GM19395 (cell line): ENCODE results near the gene SLC25A28.

ENCODE experiments used
- ATAC-seq: cut with Tn5 transposase; IDR thresholded peaks from one replicate; pipeline ENCODE4 v1.9.1; 2021; ENCODE audit warnings: mild to moderate bottlenecking, moderate library complexity; ENCODE audit not compliant: unreplicated experiment

Gene SLC25A28

GRCh38 chr10:99593312-99593711 lies 26.9 kb downstream of the SLC25A28 start:
- no peak for ATAC-seq

DNA sequence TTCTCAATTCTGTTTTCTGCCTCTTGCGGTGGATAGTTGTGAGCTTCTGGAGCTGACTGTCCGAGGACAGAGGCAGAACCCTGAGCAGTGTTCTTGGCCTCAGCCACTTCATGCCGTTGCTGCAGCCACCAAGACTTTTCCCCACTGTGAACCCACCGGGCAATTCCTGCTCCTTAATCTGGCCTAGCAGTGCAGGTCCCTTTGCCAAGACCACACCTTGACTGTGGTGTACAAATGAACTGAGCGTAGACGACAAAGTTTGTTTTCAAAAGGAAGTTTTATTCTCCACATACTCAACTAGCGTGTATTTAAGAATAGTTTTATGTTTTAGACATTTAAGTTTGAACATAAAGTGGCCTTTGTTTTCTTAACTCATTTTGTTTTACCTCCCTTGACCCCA lies 29.4 kb downstream of the SLC25A28 start:
- no peak for ATAC-seq

DNA sequence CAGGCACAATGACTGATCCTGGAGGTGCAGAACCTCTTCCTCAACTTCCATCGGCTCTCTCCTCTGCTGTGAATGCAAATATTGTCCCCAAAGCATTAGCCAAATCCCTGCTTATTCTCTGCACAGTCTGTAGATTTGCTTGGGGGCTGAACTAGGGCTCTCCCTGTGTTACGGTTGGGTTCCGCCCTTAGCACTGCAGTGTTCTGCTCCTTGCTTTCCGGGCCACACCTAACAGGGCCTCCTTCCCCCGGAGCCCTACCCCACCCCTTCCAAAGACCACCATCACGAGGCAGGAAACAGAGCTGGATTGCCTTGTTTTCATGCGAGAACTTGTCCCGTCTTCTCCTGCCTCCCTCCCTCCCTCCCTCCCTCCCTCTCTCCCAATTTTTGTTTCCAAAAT lies 36.6 kb downstream of the SLC25A28 start:
- ATAC-seq, result no peak

GRCh38 chr10:99582255-99582770 lies 37.9 kb downstream of the SLC25A28 start:
- ATAC-seq, result no peak

- ATAC-seq, result no peak
These were observed 40.3 kb downstream of the SLC25A28 start for GRCh38 chr10:99579971-99580370.

GRCh38 chr10:99573790-99574189 lies 46.4 kb downstream of the SLC25A28 start:
- no peak for ATAC-seq

- ATAC-seq, result no peak
These were observed 48.4 kb downstream of the SLC25A28 start for GRCh38 chr10:99571816-99572215.

DNA sequence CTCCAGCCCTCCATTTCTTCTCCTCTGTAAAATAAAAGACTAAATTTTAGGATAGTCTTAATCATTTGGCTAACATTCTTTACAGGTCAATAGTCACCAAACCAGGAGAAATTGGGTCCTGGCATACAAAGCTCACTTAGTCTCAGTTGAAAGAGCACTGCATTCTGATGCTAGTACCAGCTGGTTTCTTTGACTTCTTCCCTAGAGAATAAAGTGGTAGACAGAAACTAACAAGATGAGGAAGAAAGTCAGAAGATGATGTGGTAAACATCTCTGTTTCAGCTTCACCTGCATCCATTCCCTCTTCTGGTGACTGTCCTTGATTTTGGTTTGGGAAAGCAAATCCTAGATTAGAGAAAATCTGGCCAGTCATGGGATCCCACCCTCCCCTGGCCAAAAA lies 50.3 kb downstream of the SLC25A28 start:
- ATAC-seq, result no peak

GRCh38 chr10:99569253-99569939 lies 50.8 kb downstream of the SLC25A28 start:
- ATAC-seq, result no peak

DNA sequence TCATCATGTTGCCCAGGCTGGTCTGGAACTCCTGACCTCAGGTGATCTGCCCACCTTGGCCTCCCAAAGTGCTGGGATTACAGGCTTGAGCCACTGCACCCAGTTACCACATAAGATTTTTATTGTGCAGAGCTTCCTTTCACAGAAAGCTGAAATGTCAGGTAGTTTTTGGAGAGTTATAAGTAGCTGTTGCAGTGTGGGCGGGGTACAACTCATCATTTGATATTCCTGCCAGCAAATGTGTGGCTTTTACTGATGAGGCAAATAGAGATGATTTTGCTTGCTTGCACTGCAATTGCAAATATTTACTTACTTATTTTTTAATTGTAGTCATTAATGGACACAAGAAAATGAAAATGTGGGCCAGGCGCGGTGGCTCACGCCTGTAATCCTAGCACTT lies 55.1 kb downstream of the SLC25A28 start:
- no peak for ATAC-seq

- ATAC-seq, result no peak
These were observed 55.9 kb downstream of the SLC25A28 start for GRCh38 chr10:99564361-99564760.

DNA sequence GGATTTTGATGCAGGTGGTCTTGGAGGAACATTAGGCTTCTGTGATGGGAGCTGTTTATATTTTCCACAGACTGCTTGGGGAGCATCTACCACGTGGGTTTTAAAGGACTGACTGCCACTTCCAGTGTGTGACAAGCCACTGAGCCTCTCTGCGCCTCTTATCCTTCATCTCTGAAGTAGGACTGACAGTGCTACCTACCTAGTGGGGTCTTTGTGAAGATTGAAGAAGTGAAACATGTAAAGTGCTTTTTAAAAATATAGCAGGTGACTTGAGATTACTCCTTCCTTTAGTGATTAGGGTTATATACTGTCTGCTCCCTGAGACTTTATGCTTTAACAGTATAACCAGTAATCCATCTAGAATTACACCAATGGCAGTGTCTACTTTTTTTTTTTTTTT lies 57.6 kb downstream of the SLC25A28 start:
- ATAC-seq, result no peak
